ENCODE measurements around the gene FGD2.
"Not testable (repeated sequence)": the region's sequence is repeated elsewhere in the genome, so short reads cannot be mapped to it uniquely, and the experiment has no call there.

The FGD2 gene

DNA sequence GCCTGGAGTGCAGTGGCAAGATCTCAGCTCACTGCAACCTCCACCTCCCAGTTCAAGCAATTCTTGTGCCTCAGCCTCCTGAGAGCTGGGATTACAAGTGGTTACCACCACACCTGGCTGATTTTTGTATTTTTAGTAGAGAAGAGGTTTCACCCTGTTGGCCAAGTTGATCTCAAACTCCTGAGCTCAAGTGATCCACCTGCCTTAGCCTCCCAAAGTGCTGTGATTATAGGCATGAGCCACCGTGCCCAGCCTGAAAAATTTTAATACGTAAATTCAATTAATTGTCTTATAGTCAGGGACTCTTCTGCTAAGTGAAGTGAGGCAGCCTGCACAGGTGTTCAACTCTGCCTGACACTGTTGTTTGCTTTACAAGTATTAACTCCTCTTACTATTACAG lies 15.1 kb upstream of the FGD2 start:
- not testable (repeated sequence) for DNase-seq

DNA sequence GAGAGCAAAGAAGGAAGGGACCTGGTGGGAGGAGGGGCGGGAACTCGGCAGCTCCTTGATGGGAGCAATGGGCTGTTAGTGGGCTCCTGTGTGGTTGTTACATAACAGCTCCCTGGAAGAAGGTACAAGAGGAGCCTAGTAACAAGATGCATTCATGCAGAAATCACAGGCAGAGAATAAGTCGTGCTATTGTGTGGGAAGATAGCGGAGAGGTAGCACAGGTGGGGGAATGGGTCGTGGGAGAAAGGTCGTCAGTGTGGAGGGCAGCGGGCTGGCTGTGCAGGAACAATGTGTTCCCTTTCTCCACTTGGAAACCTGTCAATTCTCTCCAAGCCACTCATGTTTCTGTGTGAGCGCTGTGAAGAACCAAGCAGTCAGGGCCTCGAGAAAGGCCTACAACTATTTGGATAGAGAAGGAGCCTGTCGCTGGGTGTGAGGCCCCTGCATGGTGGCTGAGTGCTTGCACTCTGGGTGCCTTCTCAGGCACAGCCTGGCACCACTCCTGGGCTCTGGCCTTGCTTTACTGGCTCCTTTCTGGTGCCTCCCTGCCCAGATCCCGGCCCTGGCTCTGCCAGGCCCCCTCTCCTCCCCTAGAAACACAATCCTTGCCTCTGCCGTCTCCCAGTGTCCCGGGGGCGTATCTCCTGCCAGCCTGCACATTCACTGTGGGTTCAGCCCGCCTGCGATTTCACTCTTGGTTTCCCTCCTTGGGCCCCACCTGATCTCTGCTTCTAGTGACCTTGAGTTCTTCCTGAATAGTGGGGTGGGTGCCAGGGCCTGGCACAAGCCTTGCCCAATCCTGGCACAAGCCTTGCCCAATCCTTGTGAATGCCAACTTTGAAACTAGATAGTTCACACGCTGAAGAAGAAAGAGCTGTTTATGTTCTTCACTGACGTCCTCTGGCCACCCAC lies 7.4 kb upstream of the FGD2 start:
- no peak for DNase-seq

DNA sequence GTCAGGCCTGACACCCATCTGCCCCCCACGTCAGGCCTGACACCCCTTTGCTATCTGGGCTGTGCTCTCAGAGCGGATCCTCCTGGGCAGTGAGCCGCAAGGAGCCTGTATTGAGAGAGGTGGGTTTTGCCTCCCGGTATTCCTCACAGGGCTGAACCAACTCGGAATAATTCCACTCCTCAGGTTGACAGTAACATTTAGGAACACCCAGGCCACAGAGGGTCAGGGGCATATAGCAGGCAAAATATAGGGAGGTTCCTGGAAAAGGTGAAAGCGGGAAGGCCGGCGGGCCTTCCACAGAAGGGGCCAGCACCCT lies 6.8 kb upstream of the FGD2 start:
- no peak for DNase-seq

DNA sequence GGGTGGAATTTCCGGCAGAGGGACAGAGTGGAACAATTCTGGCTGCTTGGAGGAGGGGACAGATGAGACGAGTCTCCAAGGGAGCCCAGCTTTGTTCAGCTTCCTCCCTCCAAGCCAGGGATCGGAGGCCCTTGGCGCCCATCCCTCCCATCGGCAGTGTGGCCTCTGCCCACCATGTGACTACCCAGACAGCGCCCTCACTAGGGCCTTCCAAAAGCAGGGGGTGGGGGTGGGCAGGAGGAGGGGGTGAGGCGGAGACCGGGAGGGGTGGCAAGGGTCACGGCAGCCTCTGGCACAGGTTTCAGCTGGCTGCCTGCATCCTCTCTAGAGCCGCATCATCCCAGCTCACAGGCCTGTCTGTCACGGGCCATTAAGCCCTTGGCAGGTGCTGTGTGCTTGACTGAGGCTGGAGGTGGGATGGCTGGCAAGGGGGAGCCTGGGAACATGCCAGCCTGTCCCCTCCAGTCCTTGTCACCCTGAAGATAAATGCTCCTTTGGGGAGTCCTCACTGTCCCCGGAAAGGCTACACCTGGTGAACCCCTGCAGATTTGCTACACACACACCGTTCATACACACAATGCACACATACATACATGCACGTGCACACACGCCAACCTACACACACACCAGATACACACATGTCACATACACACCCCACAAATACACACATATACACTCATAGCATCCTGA lies 6.2 kb upstream of the FGD2 start:
- no peak for DNase-seq

DNA sequence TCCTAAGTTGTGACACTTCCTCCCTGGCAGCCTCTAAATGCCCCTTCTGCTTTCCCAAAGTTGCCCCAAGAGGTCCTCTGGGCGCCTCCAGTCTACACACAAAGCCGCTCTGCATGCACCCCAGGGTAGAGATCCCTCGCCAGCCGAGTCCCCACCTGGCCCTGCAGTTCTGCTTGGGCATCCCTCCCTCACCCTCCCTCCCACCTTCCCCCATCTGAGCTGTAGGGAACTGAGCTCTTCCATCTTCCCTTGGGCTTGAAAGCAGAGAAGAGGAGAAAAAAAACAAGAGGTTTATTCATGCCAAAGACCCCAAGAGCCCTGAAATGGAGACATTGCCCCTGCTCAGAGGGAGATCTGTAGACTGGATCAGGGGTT lies 5.7 kb upstream of the FGD2 start:
- DNase-seq, result no peak

DNA sequence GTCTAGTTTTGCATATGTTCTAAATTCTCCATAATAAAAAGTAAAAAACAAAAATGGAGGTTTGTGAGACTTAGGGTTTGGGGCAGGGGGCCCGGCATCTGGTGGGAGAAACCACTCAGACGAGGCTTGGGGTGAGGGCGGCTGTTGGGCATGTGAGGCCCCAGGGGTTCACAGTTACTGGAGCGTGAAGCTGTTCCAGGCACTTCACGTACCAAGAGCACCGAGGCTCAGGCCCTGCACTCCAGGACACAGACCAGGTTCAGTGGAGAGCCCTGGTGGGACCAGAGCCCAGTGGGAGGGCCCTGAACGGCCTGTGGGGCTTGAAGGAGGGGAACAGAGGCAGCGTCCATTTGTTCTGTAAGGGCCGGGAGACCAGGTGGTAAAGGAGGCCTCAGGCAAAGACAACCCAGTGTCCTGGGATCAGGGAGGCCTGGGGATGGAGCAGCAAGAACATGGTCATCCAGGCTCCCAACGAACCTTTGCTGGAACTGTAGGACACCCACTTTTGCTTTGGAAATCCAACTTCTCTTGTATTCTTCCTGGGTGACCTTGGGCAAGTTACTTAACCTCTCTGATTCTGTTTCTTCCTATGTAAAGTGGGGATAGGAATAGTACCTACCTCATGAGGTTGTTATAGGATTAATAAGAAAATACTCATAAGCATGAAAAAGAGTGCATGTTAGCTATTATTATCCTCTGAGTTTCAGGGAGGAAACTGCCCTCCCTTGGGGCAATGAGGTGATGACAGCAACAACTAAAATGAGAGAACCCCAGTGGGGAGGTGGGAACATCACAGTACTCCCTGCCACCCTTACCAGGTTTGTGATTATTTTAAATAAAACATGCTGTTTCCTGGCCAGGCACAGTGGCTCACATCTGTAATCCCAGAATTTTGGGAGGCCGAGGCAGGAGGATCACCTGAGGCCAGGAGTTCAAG lies 1.1 kb upstream of the FGD2 start:
- no peak for DNase-seq

DNA sequence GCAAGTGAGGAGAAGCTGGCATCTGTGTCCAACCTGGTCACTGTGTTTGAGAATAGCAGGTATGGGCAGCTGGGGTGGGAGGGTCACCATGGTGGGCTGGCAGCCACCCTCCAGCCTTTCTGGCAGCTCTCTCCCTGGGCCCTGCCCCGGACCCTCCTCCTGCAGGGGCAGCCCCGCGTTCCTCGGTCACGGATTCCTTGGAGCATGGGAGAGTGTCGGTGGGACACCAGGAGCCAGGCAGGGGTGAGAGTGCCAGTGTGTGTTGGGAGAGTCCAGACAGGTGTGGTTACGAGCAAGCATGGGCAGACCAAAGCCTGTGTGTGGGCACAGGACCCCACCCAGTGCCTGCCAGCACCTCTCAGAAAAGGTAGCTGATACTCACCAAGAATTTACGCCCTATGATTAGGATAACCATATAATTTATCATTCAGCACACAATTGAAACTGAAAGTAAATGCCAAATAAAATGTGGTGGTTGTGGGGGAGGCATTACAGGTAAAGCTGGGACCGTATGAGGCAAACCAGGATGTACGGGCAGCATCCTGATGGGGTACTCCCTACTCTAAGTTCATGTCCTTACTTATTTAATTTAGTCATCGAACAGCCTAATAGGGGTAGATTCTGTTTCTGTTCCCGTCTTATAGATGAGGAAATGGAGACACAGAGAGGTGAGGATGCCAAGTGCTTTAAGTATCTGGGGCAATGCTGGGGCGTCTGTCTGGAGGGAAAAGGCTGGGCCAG lies 542 bp downstream of the FGD2 start:
- no peak for DNase-seq

DNA sequence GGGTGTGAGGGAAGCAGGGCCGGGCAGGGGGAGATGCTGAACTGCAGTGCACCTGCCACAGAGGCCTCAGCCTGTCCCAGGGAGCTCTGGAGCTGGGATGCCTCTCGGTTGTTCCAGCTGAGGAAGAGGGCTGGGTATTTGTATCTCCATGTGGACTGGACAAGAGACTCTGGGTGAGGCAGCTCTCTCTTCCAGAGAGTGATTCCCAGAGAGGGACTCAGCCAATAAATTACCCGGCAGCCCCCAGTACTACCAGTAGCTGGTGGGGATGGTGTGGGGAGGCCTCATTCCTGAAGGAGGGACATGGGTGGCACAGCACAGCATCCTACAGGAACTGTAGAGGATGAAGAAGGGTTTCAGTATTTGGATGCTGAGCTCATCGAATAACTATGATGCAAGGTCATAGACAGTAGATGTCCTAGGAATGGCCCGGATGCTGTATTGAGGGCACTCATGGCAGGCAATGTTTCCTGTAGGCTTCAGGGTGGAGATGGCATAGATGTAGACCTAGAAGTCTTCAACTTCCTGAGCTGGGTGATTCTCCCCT lies 1.4 kb downstream of the FGD2 start:
- DNase-seq, result peak in 1 of 2 experiments; percentile 21

DNA sequence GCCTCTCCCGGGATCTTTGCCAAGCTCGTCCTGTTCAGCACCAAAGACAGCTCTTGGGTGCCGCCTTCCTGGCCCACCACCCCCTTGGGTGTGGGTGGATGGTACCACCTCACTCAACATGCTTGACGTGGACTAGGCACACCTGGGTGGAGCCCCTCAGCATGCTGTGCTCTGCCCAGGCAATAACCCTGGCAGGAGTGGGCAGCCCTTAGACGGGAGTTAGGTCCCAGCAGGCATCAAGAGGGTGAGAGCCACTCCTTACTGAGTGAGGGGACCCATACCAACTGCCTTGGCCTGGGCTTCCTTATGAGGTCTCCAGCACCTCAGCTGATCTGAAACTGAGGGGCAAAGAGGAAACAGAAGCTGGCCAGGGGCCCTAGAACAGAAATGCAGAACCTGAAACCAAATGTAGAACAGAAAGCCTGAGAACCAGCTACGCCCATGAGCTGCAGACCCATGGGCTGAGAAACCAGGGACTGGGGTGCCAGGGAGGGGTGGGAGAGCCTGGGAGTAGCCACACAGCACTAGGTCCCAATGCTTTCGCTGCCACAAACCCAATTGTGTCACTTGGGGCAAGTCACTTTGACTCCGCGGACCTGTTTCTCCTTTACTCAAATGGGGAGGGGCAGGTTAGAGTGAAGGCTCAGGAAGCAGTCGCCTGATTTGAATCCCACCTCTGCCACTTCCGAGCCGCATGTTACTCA lies 2.0 kb downstream of the FGD2 start:
- DNase-seq, result no peak

DNA sequence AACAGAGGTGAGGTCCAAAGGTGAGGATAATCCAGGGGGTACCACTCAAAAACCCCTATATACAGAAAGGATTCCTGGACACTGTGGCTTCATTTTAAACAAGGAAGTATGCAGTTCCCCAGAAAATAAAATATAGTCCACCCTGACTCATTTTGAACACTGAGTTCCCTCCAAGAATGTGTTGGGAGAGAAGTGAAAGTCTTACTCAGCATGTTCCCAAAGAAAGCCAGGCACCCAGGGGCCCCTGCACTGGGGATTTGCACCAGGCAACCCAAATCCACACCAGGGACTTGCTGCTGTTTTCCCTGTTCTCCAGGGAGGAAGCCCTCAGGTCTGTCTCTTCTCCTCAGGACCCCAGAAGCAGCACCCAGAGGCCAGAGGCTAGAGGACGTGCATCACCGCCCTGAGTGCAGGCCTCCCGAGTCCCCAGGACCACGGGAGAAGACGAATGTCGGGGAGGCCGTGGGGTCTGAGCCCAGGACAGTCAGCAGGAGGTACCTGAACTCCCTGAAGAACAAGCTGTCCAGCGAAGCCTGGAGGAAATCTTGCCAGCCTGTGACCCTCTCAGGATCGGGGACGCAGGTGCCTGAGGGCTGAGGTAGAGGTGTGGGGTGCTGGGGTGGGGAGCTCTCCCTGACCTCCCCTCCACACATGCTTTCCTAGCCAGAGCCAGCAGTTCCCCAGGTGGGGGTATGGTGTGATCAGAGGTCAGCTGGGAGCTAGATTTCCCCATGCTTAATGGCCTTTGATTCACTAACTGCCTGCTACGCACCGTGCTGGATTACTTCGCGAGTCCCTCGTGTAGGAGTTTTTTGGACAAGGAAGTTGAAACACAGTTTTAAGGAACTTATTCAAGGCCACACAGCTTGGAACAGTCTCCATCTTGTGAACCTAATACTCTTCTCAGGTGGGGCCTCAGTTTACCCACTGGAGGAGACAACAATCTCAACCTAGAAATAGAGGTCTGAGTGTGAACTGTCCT lies 3.3 kb downstream of the FGD2 start:
- no peak for DNase-seq

DNA sequence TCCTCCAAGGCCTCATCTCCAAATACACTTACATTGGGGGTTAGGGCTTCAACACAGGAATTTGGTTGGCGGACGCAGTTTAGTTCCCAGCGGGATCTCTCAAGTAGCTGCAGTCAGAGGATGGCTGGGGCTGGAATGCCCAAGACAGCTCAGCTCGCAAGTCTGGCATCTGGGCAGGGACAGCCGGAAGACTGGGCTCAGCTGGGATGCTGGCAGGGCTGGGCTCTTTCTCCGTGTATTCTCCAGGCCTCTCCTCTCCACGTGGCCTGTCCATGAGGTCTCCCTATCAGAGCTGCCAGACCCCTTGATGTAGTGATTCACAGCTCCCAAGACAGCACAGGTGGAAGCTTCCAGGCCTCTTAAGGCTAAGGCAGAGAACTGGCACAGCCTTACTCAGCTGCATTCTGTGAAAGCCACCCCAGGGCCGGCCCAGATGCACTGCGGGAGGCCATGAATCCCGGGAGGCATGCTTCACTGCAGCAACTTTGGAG lies 5.0 kb downstream of the FGD2 start:
- DNase-seq, result no peak

DNA sequence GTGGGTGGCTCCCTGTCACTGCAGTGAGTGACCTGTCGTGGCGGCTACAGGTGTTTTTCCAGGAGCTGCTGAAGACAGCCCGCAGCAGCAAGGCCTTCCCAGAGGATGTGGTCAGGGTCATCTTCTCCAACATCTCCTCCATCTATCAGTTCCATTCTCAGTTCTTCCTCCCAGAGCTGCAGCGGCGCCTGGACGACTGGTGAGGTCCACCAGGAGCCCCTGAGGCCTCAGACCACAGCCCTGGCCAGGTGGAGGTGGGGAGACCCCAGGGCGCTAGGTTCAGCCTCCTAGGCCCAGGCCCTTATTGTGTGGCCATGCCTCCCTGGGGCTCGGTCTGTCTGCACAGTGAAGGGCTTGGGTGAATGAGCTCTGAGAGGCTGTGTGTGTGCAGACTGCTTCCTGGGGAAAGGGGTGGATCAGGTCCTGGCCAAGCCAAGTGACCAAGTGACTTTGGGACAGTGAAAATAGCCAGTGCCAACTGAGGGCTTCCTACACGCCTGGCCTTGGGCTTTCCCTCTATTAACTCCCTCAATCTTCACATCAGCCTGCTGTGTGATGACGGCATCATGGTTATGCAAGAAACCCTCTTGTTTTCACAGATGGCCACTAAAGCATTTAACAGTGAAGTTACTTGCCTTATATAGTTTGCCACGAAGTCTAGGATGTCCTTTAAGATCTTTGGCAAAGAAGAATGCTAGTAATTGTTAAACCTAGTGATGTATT lies 6.4 kb downstream of the FGD2 start:
- peak in 1 of 2 experiments; percentile 53 for DNase-seq

DNA sequence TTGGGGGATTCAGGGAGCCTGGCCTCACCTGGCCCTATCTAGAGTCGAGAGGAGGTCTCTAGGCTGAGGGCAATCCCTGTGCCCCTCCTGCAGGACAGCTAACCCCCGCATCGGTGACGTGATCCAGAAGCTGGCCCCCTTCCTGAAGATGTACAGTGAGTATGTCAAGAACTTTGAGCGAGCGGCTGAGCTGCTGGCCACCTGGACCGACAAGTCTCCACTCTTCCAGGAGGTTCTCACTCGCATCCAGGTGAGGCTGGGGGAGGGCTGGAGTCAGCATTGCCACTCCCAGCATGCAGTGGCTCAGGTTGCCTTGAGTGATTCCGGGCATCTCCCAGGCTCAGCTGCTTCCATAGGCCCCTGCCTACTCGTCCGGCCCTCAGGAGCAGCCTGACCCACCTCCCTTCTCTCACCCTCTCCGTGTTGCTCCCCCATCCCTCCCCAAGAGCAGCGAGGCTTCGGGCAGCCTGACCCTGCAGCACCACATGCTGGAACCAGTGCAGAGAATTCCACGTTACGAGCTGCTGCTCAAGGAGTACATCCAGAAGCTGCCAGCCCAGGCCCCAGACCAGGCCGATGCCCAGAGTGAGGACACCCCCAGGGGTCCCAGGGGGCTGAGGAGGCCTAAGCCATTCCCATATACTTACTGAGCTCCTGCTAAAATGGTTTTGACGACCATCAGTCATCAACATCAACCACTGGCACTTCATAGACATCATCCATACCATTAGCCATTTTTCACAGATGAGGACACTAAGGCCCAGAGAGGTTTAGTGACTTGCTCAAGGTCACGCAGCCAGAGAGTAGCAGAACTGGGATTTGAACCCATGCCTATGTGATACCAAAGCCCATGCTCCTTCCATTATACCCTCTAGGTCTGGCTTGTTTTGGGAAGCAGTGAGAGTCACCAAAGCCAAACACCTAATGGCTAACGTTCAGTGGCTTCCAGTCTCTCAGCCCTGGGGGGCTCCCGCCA lies 8.3 kb downstream of the FGD2 start:
- DNase-seq, result no peak

DNA sequence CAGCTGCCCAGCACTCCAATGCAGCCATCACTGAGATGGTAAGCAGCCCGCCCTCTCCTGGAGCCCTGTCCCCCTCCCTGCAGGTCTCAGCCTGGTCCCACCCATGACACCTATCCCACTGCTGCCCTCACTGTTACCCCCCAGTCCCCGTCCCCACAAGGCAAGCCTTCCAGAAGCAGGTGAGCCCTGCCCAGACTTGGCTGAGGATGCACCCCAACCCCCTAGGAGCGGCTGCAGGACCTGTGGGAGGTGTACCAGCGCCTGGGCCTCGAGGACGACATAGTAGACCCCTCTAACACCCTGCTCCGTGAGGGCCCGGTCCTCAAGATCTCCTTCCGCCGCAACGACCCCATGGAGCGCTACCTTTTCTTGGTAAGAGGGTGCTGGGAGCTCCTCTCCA lies 9.2 kb downstream of the FGD2 start:
- DNase-seq, result no peak

DNA sequence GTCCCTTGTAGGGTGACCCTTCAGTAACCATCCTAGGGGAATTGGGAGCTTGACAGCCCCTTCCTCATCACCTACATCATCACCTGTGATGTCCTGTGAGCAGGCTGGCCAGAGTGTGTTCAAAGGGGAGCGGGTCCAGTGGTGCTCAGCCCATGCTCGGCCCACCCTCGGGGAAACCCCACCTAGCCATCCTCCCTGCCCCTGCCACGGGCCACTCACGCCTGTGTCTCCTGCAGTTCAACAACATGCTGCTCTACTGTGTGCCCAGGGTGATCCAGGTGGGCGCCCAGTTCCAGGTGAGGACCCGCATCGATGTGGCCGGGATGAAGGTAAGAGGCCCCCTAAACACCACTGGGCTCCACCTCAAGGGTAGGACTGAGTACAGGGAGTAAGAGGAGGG lies 10.1 kb downstream of the FGD2 start:
- DNase-seq, result no peak

DNA sequence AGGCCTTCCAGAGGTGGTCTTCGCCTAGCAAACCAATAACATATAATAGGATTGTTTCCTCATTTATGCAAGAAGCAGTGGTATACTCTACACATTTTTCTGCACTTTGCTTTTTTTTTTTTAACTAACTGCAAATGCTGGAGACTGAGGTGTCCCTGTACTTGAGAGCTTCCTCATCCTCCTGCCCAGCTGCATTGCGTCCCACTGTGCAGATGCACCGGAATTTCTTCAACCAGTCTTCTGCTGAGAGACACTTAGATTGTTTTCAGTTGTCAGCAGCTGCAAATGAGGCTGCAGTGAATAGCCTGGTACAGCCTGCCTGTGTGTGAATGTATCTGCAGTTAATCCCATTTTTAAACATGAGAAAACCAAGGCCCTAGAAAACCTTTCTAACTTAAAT lies 11.5 kb downstream of the FGD2 start:
- no peak for DNase-seq

DNA sequence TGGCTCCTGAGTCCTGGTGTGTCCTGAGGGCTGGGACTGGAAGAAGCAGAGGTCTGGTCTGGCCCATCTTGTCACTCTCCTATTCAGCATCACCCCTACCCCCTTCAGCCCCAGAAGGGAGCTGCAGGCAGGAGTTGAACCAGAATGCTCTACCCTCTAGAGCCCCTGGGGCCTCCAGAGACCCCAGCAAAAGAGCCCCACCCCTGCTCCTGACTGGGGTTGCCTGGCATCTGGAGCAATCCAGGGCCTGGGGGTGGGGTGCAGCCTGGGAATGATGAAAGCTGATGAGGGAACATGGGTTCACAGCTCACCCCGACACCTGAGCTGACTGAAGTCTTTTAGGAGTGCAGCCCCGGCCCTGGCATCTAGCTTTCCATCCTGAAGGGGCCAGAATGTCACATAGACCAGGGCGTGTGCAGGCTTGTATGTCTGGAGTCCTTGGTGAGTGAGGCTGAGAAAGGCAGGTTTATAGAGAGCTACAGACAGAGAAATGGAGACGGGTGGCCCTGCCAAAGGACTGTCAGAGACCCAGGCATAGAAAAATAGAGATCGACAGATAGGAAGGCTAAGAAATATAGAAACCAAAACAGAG lies 12.2 kb downstream of the FGD2 start:
- DNase-seq, result no peak
